Measurements from ENCODE around the gene RBBP8.

DNA sequence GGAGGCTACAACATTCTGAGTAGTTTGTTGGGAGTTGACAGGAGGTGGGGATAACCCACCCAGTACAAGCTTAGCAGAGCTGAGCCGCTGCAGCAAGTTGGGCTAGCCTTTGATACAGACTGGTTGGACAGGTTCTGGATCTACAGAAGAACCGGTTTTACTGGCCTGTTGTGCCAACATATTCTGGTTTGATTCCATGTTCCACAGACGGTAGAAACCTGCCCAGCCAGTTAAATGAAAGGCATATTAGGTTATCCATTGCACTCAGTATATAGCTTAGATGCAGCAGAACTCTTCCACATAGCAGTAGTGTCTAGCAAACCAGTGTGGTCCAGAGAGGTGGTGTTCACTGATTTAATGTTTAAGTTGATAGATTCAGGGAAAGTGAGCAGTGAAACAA is 19.3 kb upstream of the RBBP8 start:
- TF ChIP-seq, protein P1, sequence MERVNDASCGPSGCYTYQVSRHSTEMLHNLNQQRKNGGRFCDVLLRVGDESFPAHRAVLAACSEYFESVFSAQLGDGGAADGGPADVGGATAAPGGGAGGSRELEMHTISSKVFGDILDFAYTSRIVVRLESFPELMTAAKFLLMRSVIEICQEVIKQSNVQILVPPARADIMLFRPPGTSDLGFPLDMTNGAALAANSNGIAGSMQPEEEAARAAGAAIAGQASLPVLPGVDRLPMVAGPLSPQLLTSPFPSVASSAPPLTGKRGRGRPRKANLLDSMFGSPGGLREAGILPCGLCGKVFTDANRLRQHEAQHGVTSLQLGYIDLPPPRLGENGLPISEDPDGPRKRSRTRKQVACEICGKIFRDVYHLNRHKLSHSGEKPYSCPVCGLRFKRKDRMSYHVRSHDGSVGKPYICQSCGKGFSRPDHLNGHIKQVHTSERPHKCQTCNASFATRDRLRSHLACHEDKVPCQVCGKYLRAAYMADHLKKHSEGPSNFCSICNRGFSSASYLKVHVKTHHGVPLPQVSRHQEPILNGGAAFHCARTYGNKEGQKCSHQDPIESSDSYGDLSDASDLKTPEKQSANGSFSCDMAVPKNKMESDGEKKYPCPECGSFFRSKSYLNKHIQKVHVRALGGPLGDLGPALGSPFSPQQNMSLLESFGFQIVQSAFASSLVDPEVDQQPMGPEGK (CRISPR knock-in tag; IDR thresholded peaks at IDR 0.05; ENCODE audit: borderline replicate concordance) = no peak
- TF ChIP-seq ZFP30 (CRISPR knock-in tag; IDR thresholded peaks at IDR 0.05) (no peak), RARB (CRISPR knock-in tag; IDR thresholded peaks at IDR 0.05) (no peak), ZNF565 (CRISPR knock-in tag; conservative IDR thresholded peaks at IDR 0.05; ENCODE audit: low read depth) (no peak), BACH2 (CRISPR knock-in tag; IDR thresholded peaks at IDR 0.05; ENCODE audit: borderline replicate concordance) (no peak)
- TF ChIP-seq, protein P2, sequence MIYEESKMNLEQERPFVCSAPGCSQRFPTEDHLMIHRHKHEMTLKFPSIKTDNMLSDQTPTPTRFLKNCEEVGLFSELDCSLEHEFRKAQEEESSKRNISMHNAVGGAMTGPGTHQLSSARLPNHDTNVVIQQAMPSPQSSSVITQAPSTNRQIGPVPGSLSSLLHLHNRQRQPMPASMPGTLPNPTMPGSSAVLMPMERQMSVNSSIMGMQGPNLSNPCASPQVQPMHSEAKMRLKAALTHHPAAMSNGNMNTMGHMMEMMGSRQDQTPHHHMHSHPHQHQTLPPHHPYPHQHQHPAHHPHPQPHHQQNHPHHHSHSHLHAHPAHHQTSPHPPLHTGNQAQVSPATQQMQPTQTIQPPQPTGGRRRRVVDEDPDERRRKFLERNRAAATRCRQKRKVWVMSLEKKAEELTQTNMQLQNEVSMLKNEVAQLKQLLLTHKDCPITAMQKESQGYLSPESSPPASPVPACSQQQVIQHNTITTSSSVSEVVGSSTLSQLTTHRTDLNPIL (CRISPR knock-in tag; IDR thresholded peaks at IDR 0.05; ENCODE audit: low read depth) = no peak

Data from SK-N-SH treated with all-trans-retinoic acid at 6 μM for 48 hours (cell line).